ENCODE results near the gene SPTBN1.

Gene SPTBN1

DNA sequence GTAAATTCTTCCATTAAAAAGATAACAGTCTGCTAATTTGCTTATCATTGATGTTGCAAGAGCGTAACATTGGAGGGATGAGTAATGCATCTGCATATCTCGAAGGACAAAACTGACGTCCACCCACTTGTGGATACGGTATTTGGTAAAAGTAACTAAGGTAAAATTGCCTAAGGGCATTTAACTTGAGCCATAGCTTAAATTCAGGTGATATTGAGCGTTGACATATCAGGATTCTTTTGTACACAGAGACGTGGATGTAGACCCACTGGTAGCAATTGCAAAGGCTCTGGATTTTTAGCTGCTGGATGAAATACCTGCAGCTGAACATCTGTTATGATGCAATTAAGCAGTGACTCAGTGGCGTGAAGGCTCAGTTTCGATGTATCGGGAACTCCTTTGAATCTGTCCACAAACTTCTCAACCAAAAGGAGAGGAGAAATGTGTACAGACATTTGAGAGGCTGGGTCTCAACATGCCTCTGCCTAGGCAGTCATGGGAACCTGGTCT is 119.3 kb downstream of the SPTBN1 start:
- DNase-seq (ENCODE audit: low read depth): no peak

DNA sequence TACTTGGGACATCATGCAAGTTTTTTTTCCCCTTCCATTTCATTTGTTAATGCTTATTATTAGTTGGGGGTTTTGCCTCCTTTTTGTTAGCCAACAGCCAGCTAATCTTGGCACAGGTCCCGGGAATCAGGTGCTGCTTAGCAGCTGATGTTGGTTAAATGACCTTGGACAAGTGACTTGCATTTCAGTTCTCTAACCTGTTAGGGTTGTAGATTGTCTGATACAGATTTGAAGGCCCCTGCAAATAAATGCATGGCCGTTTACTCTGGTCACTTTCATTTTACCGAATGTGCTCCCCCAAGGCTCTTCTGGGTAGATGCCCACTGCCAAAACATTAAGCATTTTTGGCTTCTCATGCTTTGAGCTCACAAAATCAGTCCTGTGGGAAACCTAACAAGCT is 120.9 kb downstream of the SPTBN1 start:
- no peak for DNase-seq (ENCODE audit: low read depth)

DNA sequence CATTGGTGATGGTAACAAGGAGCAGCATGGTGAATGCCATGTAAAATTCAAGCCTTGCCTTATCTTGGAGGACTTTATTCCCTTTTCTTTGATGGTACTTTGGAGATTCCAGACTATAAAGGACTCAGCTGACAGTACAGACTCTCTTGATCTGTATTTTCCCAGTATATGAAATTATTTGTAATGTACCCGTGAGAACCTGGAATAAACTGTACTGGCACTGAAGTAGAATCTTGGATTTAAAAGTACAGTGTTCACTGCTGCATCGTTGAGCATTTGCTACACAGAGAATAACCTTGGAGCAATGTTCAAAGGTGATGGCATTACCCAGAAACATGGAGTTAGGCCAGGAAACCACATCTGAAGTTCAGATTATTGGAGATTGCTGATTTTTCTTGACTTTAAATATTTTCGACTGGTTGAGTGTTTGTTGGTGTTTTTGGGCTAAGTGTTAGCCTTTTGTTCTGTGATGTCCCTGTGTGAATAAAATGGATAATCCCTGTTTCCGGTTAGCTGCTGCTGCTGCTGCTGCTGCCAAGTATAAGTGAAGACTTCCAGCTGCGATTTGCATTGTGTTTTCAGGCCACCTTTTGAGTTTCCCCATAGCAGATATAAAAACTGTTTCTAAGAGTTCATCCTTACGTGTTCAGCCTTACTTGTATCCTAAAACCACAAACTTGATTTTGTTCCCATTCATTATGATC is 122.0 kb downstream of the SPTBN1 start:
- no peak for DNase-seq (ENCODE audit: low read depth)

DNA sequence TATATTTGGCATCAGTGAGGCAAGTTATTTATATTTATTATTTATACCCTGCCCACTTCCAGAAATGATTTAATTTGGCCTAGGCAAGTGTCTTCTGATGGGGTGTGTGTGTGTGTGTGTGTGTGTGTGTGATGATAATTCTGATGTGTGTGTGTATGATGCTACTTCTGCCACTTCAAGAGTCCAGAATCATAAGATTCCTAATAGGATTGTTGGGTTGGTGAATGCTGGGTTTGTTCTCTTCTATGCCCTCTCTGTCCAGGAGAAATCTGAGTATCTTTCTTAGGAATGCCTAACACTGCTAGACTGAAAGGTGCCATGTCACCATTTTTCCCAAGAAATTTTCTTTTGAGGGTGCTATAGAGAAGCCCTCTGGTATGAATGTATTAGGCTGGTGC is 122.5 kb downstream of the SPTBN1 start:
- DNase-seq (ENCODE audit: low read depth): no peak

DNA sequence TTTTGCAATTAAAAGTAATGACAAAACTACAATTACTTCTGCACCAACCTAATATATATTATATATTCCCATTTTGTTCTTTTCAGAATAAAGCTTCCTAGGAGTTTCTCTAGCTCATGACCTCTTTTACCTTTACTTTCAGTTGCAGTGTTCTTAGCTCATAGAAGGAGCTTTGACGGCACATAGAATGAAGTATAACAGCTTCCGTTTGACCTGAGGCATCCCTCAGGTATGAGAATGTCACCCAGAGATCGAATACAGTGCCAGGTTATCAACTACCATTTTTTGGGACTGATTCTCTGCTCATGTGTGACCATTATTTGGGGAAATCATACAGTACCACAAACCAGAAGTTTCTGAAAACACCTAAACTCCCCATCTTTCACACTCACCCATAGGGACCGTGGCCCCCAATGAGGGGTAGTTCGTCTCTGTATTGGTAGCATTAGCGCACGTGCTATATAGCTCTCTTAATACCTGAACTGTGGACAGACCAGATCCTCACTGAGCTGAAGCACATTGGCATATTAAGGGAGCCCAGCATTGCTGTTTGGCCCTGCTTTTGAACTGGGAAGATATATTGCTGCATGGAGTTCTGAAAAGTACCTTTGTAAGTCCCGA is 123.0 kb downstream of the SPTBN1 start:
- DNase-seq (ENCODE audit: low read depth): no peak

DNA sequence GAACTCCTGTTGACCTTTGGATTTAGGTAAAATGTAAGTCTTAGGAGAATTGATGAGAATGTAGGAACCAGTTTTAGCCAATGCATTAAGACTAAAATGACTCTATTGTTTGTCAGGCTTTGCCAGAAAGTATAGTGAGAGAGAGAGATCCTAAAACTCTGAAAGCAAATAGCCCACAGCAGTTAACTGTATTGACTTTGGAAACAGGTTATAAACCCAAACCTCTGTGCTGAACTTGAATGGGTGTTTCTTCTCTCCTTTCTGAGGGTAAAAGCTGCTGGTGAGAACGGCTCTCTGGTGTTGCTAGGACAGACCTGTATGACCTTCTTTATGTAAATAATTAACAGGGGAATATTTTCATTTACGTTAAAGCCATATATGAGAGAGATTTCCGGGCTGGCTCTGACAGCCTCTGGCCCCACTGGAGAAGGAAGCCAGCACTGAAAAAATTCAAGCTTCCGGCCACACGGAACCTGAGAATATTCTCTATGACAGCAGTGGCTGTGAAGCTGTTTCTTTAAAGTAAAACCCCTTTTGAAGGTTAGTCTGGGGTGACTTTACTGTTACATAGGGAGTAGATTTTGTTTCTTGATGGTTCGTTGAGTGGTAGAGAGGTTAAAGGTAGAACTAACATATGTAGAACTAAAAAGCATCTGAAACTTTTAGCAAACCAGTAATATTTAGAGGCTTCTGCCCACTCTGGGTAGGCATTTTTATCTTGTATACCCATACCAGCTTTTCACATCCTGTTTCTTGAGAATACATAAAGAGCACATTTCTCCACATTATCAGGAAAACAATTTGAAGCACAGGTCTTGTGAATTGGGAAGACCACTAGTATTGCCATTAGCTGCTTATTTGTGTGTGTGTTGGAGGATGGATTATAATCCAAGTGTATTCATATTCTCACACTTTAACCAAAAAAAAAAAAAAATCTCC is 123.8 kb downstream of the SPTBN1 start:
- no peak for DNase-seq (ENCODE audit: low read depth)

DNA sequence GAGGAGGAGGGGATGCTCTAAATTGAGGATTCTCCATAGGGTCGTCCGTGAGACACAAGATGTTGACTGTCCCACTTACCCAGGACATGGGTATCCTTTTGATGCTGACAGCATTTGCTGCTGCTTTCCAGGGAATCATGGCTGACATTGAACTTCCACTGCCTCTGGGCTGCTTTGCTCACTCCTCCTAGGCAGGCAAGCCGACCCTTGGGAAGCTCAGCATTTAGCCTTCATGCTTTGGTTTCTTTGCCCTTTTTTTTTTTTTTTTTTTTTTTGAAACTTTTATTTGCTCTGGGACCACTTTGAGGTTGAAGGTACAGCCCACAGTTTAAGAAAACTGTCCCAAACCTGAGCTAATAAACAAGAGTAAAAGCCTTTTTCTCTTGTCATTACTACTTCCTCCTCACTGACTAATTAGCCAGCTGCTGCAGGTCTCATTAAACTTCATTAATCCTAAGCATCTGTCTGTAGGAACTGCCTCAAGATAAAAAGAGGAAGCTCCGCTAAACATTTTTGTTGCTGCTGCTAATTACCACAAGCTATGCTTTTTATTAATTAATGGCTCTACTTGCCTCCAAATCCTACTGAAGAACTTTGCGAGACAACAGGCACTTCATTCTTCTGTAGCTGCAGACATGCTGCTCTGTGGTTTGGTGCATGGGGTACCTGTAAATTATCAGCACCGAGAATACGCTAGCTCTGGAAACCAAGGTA is 125.4 kb downstream of the SPTBN1 start:
- no peak for DNase-seq (ENCODE audit: low read depth)

DNA sequence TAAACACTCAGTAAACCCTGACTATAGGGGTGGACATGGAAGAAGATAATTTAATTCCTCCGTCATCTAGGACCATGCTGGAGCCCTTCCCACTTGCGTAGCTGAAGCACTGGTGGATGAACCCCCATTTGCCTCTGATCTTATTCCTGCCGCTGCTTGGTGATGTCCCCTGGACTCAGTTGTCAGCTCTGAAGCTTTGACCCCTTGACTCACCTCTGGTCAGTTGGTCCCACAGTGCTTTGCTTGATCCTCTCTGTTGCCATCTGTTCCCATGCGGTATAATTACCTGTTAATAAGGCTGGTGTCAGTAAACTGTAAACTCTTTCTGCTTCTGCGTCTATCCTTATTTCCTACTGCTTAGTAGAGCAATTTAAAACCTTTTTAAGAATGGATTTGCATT is 126.9 kb downstream of the SPTBN1 start:
- no peak for DNase-seq (ENCODE audit: low read depth)

DNA sequence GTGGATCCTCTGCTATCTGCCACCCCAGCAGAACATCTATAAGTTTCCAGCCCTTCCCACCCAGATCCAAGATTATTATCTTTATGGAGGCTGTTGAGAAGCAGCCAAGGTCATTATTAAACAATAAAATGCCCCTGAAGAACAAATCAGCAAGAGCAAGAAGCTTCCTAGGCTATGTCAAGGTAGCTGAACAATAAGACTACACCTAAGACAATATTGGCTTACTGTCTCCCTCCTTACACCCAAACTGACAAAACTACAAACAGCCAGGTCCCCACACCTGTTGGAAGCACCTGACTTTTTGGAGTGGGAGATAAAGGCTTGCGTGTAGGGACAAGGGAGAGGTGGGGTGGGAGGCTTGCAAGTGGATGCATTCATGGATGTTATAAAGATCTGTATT is 128.5 kb downstream of the SPTBN1 start:
- no peak for DNase-seq (ENCODE audit: low read depth)

DNA sequence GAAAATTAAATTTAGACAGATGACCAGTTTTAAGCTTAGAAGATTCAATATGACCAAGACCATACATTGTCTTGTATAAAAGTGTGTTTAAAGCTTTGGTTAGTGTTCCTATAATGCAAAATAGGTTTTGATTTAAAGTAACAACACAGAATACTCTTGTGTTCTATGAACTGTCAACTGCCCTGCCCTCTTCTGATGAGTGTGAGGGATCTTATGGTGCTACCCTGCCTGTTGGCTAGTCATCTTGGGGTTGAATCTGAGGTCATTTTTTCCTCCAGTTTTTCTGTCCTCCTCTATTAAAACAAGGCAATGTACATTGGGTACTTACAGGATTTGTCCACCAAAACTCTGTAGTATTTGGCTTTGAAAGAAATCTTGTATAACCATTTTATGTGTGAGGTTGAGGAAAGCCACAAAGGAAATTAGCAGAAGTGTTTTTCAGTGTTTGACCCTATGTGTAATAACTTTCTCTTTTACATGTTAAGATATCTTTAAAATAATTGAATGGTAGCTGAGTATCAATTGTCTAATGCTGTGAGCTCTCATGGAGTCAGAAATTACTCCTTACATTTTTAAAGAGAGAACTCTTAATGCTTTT is 129.1 kb downstream of the SPTBN1 start:
- no peak for DNase-seq (ENCODE audit: low read depth)

DNA sequence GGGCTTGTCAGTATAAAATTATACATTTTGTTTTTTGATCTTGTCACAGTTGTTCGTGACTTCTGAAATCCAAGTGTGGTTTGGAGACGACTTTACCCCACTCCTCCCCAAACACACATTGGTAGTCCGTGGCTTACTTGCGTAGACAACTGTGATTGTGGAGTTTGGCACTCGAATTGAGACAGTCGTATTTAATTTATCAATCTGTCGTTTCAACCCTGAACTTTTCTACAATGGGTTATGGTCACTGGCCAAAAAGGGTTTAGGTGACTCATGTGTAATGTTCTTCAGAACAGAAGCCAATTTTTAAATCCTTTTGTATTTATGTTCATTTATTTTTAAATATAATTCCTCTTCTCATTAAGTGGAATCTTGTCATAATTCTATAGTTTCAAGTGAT is 129.9 kb downstream of the SPTBN1 start:
- no peak for DNase-seq (ENCODE audit: low read depth)

DNA sequence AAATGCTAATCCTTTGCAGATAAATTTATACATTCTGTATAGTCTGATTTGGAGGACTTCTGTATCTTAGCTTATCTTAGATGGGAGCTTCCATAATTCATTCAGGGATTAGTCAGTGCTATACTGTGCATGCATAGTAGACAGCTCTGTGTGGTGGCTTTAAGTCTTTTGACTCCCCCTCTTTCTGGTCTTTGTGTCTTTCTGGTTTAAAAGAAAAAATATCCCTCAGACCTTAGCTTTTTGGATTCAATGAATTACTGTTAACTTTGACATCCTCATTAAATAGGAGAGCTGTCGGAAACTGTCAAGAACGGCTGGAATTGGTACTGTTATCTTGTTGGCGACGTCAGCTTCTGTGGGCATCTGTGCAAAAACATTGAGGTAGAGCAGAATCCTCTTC is 130.4 kb downstream of the SPTBN1 start:
- no peak for DNase-seq (ENCODE audit: low read depth)

DNA sequence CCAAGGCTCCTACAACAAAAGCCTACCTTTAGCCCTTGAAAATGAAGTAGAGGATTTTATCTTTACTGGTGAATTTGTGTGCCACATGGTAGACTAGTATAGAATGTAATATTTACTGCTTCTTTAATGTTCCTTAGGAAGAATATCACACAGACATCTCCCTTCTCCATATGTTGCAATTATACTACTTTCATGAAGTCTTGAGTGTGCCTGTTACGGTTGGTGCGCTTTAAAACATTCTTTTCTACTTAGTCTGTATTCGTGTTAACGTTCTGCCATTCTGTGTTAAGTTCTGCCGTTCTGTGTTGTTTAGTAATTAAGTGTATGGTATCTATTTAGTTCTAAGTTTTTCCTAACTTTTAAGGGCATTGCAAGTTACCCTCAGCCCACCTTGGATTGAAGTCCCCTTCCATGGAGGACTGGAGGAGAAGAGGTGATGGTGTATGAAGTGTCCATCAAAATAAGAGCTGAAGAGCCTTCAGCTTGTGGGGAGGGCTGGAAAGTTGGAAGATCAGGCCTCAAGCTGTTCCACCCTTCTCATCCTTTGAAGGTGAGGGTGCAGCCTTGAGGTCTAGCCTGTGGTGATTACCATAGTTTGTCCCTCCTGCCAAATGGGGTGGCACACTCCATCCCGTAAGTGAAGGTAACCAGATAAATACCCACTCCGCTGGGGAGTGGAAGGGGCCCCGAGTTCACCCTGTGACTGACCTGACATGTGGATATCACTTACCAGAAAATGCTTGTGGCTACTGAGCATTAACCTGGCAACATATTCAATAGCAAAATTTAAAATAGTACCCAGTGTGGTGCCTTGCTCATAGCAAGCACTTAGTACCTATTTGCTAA is 131.3 kb downstream of the SPTBN1 start:
- DNase-seq (ENCODE audit: low read depth): no peak

DNA sequence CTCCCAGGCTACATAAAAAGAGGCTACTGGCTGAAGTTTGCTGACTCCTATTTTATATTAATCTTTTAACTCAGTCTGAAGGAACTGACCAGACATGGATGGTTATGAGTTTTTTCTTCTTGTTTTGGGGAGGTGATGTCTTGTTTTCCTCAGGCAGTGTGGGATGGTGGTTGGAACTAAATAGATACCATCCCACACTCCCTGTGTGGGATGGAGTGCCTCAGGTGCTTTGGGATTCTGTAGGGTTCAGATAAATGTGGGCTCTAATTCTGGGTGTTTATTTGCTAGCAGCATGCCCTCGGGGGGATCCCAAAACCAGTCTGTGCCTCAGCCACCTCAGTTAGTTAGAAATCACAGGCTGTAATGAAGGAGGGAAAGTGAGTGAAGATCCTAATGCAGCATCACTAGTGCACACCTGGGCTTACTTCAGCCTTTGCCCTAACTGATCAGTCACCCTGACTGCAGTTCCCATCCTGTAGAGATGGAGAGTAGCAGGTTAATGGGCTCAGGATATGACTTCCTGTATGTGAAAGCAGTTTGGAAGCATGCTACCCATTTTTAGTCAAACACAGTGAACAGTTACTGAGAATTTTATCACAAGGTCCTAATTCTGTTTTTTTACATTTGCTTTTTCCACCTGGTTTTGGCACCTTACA is 132.2 kb downstream of the SPTBN1 start:
- no peak for DNase-seq (ENCODE audit: low read depth)

DNA sequence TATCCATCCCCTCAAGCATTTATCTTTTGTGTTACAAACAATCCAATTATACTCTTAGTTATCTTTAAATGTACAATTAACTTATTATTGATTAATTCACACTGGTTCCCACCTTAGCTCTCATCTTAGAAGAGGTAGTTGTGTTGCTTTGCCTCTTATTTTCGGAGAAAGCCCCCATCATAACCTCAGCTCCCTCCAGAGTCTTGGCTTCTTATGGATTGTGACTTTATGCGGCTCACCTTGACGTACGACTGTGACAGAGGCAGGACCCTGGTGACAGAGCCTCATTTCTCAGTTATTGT is 132.9 kb downstream of the SPTBN1 start:
- DNase-seq (ENCODE audit: low read depth): no peak

DNA sequence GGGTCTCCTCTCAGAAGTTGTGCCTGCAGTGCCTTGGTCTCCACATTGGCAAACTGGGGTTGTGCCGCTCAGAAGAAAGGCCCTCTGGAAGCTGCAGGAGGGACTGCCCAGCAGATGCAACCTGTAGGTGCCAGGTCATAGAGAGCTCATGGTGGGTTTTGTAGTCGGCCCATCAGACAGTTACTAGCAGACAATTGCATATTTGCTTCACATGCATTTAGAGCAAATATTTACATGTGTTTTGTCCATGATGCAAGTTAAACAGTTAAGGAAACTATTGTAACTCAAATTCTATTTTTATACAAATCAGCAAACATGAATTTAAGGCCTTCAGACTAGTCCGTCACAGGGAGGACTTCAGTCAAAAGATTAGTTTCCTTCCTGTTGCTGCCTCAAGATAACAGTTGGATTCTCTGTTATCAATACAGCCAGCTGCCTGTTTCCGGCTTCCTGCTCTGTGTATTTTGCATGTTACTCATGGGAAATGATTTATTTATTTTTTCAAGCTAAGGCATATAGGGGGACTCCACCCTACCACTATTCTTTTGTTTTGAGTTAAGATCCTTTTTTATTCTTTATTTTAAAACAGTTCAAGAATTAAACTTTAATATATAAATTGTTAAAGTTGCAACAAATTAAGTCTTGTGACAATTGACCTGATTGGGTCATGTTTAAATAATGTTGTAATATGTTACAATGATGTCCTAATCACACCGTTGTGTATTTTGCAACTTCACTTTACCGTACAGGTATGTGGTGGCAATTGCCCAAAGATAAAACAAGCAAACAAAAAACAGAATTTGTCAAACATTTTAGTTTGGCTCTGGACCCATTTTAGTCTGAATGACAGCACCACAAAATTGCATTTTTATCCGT is 133.5 kb downstream of the SPTBN1 start:
- DNase-seq (ENCODE audit: low read depth): no peak

DNA sequence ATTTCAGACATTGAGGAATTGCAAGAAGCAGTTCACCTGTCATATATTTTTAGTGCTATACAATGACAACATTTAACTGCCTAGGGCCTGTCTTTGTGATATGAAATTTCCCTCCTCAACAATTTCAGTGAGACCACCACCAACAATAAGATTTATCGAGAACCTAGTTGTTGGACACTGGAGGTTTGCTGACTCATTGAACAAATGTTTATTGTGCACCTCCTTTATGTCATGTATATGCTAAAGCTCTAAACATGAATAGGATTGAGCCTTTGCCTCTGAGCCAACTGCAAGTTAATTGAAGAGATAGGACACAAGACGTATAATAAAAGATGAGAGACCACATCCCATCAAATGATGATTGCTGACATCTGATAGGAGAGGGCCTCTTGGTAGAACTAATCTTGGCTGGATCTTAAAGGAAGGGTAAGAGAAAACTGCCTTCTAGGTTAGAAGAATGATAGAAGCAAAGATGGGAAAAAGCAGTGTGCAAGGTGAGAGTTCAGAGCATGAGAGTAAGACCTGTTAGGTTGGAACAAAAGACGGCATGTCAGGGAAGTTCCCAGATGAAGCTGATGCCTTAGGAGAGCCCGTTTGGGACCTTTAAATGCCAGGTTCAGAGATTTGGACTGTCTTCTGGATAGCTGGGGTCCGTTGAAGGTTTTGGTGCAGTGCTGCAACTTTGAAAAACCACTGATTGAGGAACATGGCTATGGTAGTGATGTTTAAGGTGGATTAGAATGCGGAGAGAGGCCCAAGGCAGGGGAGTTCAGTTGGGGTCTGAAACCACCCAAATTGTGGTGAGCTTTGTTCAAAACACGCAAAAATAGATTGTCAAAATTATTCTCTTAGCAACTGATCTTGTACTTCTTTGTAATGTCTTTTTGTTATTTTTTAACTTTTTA is 134.3 kb downstream of the SPTBN1 start:
- no peak for DNase-seq (ENCODE audit: low read depth)

DNA sequence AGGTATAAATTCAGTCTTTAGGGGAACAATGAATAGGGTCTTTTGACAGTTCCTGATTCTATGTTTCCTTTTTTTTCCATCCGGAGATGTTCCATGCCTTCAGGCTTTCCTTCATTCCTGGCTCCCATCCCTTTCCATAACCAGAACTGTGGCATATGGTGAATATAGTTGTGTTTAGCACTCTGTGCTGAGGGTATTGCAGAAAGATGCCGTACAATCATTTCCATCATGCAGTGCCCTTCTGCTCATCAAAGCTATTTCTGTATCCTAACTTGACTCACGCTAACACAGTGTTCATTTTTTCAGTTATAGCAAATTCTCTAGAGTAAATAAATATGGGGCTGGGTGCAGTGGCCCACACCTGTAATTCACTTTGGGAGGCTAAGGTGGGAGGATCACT is 135.4 kb downstream of the SPTBN1 start:
- no peak for DNase-seq (ENCODE audit: low read depth)
